ENCODE measurements around the gene MYH8.
A peak's percentile ranks its signal among the peaks of the same experiment; 100 is the strongest.

Gene MYH8

GRCh38 chr17:10421900-10422542 lies at the start of gene MYH8:
Gene MYH8, minus strand, starts transcription at chr17:10421950. Its CDS starts 1,723 bp downstream, at chr17:10420227.
- no peak for DNase-seq (ENCODE audit: low read depth, low spot score)

- DNase-seq (ENCODE audit: low read depth, low spot score) = no peak
Measured at GRCh38 chr17:10469459-10469858, 47.7 kb upstream of the MYH8 start, which contains the start of gene MYH4. Gene MYH4, minus strand, starts transcription at chr17:10469559. Its CDS starts 2,814 bp downstream, at chr17:10466745.

- DNase-seq (ENCODE audit: low read depth, low spot score) = no peak
Measured at GRCh38 chr17:10463402-10463801, 41.7 kb upstream of the MYH8 start.

GRCh38 chr17:10460062-10460461 lies 38.3 kb upstream of the MYH8 start:
- no peak for DNase-seq (ENCODE audit: low read depth, low spot score)

GRCh38 chr17:10458701-10459100 lies 37.0 kb upstream of the MYH8 start:
- no peak for DNase-seq (ENCODE audit: low read depth, low spot score)

GRCh38 chr17:10457952-10458351 lies 36.2 kb upstream of the MYH8 start:
- DNase-seq (ENCODE audit: low read depth, low spot score) = no peak

- DNase-seq (ENCODE audit: low read depth, low spot score) = no peak
Measured at GRCh38 chr17:10447026-10447931, 25.5 kb upstream of the MYH8 start.

GRCh38 chr17:10439816-10440215 lies 18.1 kb upstream of the MYH8 start:
- DNase-seq (ENCODE audit: low read depth, low spot score) = no peak

- DNase-seq (ENCODE audit: low read depth, low spot score) = peak; percentile 48
Measured at GRCh38 chr17:10435096-10435495, 13.3 kb upstream of the MYH8 start.

GRCh38 chr17:10429421-10430045 lies 7.8 kb upstream of the MYH8 start:
- no peak for DNase-seq (ENCODE audit: low read depth, low spot score)

GRCh38 chr17:10428781-10429180 lies 7.0 kb upstream of the MYH8 start:
- DNase-seq (ENCODE audit: low read depth, low spot score) = no peak

GRCh38 chr17:10421211-10421610 lies 539 bp downstream of the MYH8 start:
- no peak for DNase-seq (ENCODE audit: low read depth, low spot score)

- no peak for DNase-seq (ENCODE audit: low read depth, low spot score)
Measured at GRCh38 chr17:10420811-10421210, 939 bp downstream of the MYH8 start.

- no peak for DNase-seq (ENCODE audit: low read depth, low spot score)
Measured at GRCh38 chr17:10417431-10417830, 4.3 kb downstream of the MYH8 start.

GRCh38 chr17:10415161-10415560 lies 6.6 kb downstream of the MYH8 start:
- DNase-seq (ENCODE audit: low read depth, low spot score) = no peak

GRCh38 chr17:10403589-10403988 lies 18.2 kb downstream of the MYH8 start:
- no peak for DNase-seq (ENCODE audit: low read depth, low spot score)

- peak; percentile 28 for DNase-seq (ENCODE audit: low read depth, low spot score)
Measured at GRCh38 chr17:10398352-10398751, 23.4 kb downstream of the MYH8 start.

- DNase-seq (ENCODE audit: low read depth, low spot score) = no peak
Measured at GRCh38 chr17:10396524-10397163, 25.1 kb downstream of the MYH8 start.

GRCh38 chr17:10394201-10394887 lies 27.4 kb downstream of the MYH8 start:
- no peak for DNase-seq (ENCODE audit: low read depth, low spot score)

- DNase-seq (ENCODE audit: low read depth, low spot score) = no peak
Measured at GRCh38 chr17:10392880-10393279, 28.9 kb downstream of the MYH8 start.

- DNase-seq (ENCODE audit: low read depth, low spot score) = no peak
Measured at GRCh38 chr17:10385871-10386270, 35.9 kb downstream of the MYH8 start.

Data from ELF-1 (cell line).